Measurements from ENCODE around the gene RAD51D. TPM values are rescaled to one million over a fixed set of nuclear protein-coding genes. Genes with fewer than 3 reads are reported as not detected.

RAD51D gene
- total RNA-seq, 2 experiments from 2014 or later: 32.4 to 36.2 TPM

DNA sequence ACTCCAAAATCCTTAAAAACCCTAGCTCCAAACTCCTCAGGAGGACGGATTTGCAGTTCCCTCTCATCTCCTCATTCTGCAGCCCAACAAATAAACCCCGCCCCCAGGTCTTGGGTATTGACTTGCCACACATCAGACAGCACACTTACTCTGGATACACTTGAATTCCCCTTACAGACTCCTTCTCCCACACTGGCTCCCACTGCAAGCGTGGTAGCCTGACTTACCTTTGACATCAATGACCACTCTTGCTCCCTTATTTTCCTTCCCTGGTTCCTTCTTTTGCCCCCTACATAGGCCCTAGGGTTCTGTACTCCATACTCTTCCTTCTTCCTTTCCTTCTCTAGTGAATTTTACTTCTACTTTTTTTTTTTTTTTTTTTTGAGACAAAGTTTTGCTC lies 63.6 kb downstream of the RAD51D start:
- POLR2A ChIA-PET: interaction anchor here (0.8 kb wide), 1 partner anchor 29 kb away, joined by 3 read pairs; no protein-coding TSS in a partner anchor
- Mint-ChIP-seq H3K4me1 (ENCODE audit: low read depth) (peaks cover 55% of the 10 kb centered on the region), H3K27me3 (no peaks in the 10 kb centered on the region), H3K4me3 (no peak overlapping the region), H3K27ac (peak overlapping the region; percentile 66), H3K36me3 (ENCODE audit: low read depth) (peaks cover 18% of the 10 kb centered on the region), H3K9me3 (no peaks in the 10 kb centered on the region)
- no peak for TF ChIP-seq CTCF (IDR thresholded peaks at IDR 0.05)
- ATAC-seq: no peak
- DNase-seq: no peak
- CTCF ChIA-PET: no interaction called here
- intact Hi-C loops (cut with micrococcal nuclease): no loop called here

DNA sequence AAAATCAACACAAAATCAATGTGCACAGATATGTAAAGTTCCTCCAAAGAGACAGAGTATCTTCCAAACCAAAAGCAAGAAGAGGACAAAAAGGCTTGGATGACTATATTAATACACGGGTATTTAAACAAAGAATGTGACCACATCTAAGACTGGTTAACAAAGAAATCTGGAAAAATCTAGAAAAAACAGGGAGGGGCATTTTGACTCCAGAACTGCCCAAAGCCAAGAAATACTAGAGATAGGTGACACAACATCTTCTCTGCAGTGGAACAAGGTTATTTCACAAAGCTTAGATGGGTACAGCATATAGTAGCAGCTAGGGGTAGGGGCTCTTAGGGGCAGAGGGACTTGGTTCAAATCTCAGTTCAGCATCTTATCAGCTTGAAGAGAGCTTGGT lies 66.5 kb downstream of the RAD51D start:
- POLR2A ChIA-PET: interaction anchor here (0.9 to 2.3 kb wide), 3 partner anchors 10 to 73 kb away, joined by 3 to 8 read pairs (median 6); partner anchors contain the start of genes LIG3 and RFFL
- Mint-ChIP-seq H3K36me3 (ENCODE audit: low read depth) (peaks cover 8% of the 10 kb centered on the region), H3K27me3 (no peaks in the 10 kb centered on the region), H3K27ac (peak overlapping the region; percentile 88), H3K9me3 (no peaks in the 10 kb centered on the region), H3K4me1 (ENCODE audit: low read depth) (peaks cover 69% of the 10 kb centered on the region), H3K4me3 (no peak overlapping the region)
- ATAC-seq (no peak), DNase-seq (no peak)
- CTCF ChIA-PET: interaction anchor here (0.9 to 2.5 kb wide), 9 partner anchors 10 to 66 kb away, joined by 3 to 10 read pairs (median 3); partner anchors contain the start of gene RFFL
- no peak for TF ChIP-seq CTCF (IDR thresholded peaks at IDR 0.05)
- intact Hi-C loops (cut with micrococcal nuclease): loop anchor here (5.0 kb wide), 1 partner anchor 34 kb away; no protein-coding TSS in a partner anchor

DNA sequence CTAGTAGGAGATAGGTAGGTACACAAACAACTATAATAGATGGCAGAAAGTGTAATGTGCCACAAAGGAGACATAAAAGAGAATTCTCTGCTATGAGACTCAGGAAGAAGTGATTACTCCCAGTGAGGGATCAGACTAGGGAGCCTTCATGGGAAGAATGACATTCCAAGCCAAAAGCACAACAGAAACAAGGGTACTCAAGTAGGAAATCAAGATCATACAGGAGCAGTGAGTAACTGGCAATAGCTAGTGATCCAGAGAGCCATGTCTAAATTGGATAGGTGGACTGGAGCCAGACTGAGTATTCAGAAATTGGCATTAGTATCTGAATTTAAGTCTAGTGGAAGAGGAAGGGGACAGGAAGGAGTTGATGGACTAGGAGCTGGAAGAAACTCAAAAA lies 66.9 kb downstream of the RAD51D start:
- Mint-ChIP-seq H3K27ac (peak overlapping the region; percentile 88), H3K4me1 (ENCODE audit: low read depth) (peaks cover 65% of the 10 kb centered on the region), H3K36me3 (ENCODE audit: low read depth) (peaks cover 8% of the 10 kb centered on the region), H3K4me3 (no peak overlapping the region), H3K27me3 (no peaks in the 10 kb centered on the region), H3K9me3 (no peaks in the 10 kb centered on the region)
- CTCF ChIA-PET: interaction anchor here (0.9 to 1.9 kb wide), 7 partner anchors 10 to 66 kb away, joined by 3 to 4 read pairs (median 3); no protein-coding TSS in a partner anchor
- no peak for TF ChIP-seq CTCF (IDR thresholded peaks at IDR 0.05)
- DNase-seq (no peak), ATAC-seq (no peak)
- intact Hi-C loops (cut with micrococcal nuclease): loop anchor here (5.0 kb wide), 1 partner anchor 35 kb away; no protein-coding TSS in a partner anchor
- POLR2A ChIA-PET: interaction anchor here (0.9 to 2.3 kb wide), 3 partner anchors 11 to 72 kb away, joined by 3 to 8 read pairs (median 6); partner anchors contain the start of genes LIG3 and RFFL

GRCh38 chr17:35052241-35052610 lies 67.4 kb downstream of the RAD51D start:
- H3K4me1 Mint-ChIP-seq (ENCODE audit: low read depth): peaks cover 62% of the 10 kb centered on the region
- TF ChIP-seq CTCF (IDR thresholded peaks at IDR 0.05): no peak
- no peaks in the 10 kb centered on the region for H3K27me3 Mint-ChIP-seq
- intact Hi-C loops (cut with micrococcal nuclease): loop anchor here (5.0 kb wide), 1 partner anchor 35 kb away; no protein-coding TSS in a partner anchor
- H3K27ac Mint-ChIP-seq: peak overlapping the region; percentile 88
- DNase-seq: no peak
- peak overlapping the region; percentile 54 for H3K4me3 Mint-ChIP-seq
- ChIA-PET POLR2A (interaction anchor here (1.8 kb wide), 1 partner anchor 72 kb away, joined by 6 read pairs; the partner anchor contains the start of gene LIG3), CTCF (interaction anchor here (1.0 to 1.7 kb wide), 3 partner anchors 13 to 38 kb away, joined by 3 read pairs; no protein-coding TSS in a partner anchor)
- ATAC-seq: peak; percentile 16
- peaks cover 8% of the 10 kb centered on the region for H3K36me3 Mint-ChIP-seq (ENCODE audit: low read depth)
- no peaks in the 10 kb centered on the region for H3K9me3 Mint-ChIP-seq

DNA sequence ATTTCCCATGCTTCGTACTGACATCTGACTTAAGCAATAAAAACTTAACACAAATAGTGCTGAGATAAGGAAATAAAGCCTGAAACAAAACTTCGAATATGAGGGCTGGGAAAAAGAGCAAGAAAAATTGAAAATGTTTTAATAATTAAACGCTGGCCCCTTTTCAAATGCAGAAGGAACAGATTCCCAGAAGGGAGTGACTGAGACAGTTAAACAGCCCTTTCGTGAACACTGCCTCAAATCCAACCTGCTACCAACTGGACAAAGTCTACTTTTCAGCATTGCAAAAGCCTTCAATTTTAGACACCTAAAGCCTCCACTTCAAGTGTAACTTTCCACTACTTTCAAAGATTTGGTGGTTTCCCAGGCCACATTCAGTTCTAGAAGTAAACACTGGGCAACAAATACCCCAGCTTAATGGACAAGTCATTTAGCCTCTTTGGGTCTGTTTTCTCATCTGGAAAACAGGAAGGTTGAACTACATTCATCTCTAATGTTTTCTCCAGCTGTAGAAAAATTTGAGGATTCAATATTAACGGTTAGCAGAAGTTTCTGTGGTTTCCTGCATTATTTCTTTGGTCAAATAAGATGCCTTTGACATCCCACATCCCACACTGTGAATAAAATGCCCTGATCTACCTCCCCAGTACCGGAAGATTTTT lies 68.0 kb downstream of the RAD51D start:
- Mint-ChIP-seq H3K9me3 (no peaks in the 10 kb centered on the region), H3K27me3 (no peaks in the 10 kb centered on the region), H3K27ac (peak overlapping the region; percentile 88), H3K4me3 (peak overlapping the region; percentile 54), H3K36me3 (ENCODE audit: low read depth) (peaks cover 8% of the 10 kb centered on the region), H3K4me1 (ENCODE audit: low read depth) (peaks cover 66% of the 10 kb centered on the region)
- ATAC-seq (peak; percentile 19), DNase-seq (peak; percentile 22)
- no peak for TF ChIP-seq CTCF (IDR thresholded peaks at IDR 0.05)
- ChIA-PET CTCF (interaction anchor here (1.0 kb wide), 2 partner anchors 9 to 38 kb away, joined by 3 to 4 read pairs; no protein-coding TSS in a partner anchor), POLR2A (no interaction called here)
- intact Hi-C loops (cut with micrococcal nuclease): loop anchor here (1.0 to 5.0 kb wide), 2 partner anchors 12 to 36 kb away; partner anchors contain the start of gene RFFL
